Muscle of back (tissue), 13 donors: ENCODE data around the gene CLEC19A. TPM values are rescaled to one million over a fixed set of nuclear protein-coding genes. Genes with fewer than 3 reads are reported as not detected.
A peak's percentile ranks its signal among the peaks of the same experiment; 100 is the strongest.

Experiments used
- DNase-seq, 3 donors: peaks; one replicate each; pipeline versions ENCODE4 v3.0.0 to v3.0.0-alpha.2; 2013
- long read RNA-seq, 9 donors: transcript quantifications; one replicate each; lab custom pipeline, GENCODE V29; 2026
- polyA plus RNA-seq, 10 donors: library from polyadenylated mRNA; unstranded; fragments of 120-200 nt; gene quantifications; one replicate each; pipeline ENCODE4 v1.2.1, GENCODE V29; 2013; ENCODE audit not compliant: insufficient read length in 10 of 10

CLEC19A gene
- under 1 TPM in 6 of 10 donors, not detected in 4; 0.05 to 0.21 (median 0.13) TPM for polyA plus RNA-seq
- long read RNA-seq, donor 1, result 0 reads
- long read RNA-seq, donor 2, result 0 reads
- long read RNA-seq, donor 3, result 0 reads
- long read RNA-seq, donor 4, result 0 reads
- long read RNA-seq, donor 5, result 0 reads
- long read RNA-seq, donor 6, result 0 reads
- long read RNA-seq, donor 7, result 0 reads
- long read RNA-seq, donor 8, result 0 reads
- long read RNA-seq, donor 9, result 0 reads

DNA sequence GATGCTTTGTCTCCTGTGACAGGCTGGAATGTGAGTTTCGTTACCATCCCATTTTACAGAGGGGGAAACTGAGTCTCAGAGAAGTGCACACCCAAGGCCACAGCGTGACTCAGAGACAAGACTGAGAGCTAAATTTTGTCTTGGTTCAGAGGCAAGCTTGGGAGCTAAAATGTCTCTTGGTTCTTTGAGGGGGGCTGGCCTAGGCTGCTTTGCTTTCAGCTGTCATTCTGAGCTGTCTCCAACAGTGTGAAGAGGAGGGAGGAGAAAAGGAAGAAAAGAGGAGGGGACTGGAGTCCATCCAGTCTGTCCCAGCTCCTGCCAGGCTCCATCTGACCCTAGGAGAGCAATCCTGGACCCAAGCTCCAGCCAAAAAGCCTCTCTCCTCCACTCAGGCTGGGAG is at the start of gene CLEC19A:
TSS of gene CLEC19A (plus strand) at position 301 of the 400 bp plus-strand sequence. CDS start 121 bp downstream, outside the sequence.
- no peak for DNase-seq

DNA sequence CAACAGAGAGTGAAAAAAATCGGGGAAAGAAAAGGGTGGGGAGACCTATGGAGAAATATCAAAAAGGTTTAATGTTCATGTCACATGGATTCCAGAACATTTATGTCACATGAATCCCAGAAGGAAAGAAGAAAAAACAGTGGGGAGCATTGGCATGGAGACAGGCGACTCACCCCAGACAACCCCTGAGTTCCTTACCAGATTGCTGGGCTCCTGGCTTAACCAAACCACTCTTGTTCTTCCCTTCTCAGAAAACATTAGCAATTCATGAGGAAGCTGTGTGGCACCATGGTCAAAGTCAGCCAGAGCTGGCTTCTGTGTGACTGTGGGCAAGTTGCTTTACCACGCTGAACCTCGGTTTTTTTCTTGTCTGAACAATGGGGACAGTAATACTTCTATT is 49.6 kb upstream of the CLEC19A start:
- DNase-seq, result no peak

DNA sequence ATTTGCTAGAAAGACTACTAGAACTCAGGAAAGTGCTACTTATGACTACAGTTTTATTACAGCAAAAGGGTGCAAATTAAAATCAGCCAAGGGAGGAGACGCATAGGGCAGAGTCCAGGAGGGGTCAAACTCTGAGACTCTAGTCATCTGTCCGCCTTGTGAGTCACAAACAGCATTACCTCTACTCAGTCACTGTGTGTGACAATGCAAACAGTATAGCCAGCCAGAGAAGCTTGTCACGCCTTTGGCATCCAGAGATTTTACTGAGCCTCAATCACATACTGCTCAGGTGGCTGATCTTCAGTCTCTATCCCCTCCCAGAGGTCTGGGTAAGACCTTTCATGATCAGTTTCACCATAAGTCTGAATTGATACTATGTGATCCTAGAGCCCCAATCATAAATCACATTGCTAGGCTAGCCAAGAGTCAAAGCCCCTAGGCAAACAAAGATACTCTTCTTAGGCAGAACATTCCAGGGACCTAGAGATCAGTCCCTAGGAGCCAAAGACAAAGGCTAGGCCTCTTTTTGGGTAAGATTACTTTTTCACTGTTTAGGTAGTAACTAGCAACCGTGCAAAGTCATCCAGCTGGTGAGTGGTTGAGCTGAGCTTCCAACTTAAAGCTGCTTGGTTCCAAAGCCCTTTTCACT is 48.8 kb upstream of the CLEC19A start:
- no peak for DNase-seq

DNA sequence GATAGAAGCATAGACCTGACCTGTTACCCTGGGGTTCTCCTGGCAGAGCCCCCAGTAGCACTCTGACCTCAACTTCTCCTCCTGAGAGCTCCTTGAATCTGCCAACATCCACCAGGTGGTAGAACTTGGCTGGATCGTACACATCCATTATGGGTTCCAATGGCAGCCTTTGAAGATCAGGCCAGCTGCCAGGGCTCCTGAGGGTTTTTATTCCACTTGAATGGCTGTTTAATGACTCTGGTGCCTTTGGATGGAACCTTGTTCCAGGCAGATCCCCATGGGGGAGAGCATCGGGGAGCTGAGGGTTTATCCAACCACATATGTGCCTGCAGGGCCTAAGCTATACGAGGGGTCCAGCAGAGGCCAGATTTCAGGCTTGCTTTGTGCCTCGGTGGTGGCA is 47.1 kb upstream of the CLEC19A start:
- no peak for DNase-seq

DNA sequence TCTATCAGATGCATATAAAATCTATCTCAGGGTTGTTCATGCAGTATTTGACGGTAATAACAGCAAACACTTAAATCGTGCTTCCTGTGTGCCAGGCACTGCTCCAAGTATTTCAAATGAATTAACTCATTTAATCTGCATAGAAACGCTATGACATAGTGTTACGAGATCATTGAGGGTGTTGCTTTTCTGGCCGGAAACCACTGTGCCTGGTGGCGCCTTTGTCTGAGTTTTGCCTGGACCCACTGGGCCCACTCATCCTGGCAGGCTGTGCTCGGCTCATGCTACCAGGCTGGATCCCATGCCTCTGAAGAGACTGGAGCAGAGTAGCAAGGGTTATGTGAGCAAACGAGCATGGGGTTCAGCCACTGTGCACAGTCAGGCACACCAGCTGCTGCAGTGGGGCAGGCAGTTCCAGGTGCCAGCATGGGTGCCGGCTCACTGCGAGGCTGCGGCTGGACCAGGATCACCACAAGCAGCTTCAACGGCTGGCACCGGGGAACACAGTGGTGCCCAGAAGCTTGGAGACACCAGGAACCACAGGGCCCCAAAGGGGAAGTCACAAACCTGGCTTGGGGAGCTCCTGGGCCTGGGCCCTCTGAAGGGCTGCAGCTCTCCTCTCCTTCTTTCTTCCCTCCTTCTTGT is 45.9 kb upstream of the CLEC19A start:
- DNase-seq, result no peak

DNA sequence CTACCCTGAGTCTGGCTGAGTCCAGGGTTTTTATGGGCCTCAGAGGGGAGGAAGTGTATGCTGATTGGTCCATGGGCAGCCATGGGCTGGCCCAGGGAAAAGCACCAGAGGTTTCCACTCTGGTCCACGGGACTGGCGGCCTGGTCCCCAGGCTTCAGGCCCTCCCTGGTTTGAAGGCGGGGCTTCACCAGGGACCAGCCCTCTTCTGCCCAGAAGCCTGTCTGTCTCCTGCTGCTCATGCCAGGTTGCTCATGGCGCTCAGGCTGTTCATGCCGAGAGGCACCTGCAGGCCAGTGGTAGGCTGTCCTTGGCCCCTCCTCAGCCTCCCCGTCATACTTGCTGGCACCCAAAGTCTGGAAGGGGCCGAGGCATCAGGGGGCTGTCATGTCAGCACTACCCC is 45.0 kb upstream of the CLEC19A start:
- DNase-seq, result no peak

DNA sequence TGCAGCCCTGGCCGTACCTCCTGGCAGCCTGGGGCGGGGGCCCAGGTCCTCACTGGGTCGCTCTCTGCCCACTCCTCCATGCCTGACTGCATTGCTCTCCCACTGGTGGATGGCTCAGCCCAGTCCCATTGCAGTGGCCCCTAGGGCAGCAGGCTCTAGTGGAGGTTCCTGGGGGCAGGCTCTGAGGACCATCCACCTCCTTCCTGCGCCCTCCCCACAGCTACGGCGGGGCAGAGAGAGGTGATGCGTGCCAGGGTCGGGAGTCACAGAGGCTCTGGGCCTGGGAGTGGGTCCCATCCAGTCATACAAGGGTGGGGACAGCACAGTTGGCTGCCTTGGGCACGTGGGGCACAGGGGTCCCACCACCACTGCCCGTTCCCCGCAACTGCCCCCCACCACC is 44.0 kb upstream of the CLEC19A start:
- DNase-seq, result no peak

DNA sequence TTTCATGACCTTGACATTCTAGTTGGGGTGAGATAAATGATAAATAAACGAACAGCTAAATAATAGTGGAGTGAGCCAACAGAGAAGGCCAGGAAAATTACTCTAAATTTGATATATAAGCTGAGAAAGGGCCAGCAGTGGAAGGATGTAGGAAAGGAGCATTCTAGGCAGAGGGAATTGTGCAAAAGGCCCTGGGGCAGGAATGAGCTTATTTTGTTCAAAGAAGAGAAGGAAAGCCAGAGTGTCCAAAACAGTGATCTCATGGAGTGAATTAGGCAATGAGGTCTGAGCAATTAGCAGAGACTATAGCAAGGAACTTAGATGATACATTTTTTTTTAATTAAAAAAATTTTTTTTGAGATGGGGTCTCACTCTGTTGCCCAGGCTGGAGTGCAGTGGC is 43.3 kb upstream of the CLEC19A start:
- no peak for DNase-seq

DNA sequence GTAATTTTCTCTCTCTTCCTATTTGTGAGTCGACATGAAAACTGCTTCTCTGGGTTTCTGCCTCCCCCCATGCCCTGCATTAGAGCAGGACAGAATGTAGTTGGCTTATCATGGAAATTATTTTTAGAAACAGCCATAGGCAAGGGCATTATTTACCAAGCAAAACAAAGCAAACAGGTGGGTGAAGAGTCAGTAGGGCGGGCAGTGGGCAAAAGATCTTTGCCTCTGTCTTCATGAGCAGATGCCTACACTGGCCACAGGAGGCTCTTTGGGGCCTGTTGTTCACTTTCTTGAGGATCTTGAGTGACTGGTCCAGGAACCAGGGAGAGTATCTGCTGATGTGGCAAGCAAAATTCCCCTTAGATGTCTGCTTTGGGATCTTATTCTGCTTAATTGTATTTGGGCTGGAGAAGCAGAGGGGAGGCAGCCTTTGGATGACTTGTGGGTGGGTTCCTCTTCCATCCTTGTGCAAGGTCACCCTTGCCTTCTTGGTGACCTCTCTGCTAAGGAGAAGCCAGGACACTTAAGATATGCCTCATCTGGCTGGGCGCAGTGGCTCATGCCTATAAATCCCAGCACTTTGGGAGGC is 42.5 kb upstream of the CLEC19A start:
- no peak for DNase-seq

DNA sequence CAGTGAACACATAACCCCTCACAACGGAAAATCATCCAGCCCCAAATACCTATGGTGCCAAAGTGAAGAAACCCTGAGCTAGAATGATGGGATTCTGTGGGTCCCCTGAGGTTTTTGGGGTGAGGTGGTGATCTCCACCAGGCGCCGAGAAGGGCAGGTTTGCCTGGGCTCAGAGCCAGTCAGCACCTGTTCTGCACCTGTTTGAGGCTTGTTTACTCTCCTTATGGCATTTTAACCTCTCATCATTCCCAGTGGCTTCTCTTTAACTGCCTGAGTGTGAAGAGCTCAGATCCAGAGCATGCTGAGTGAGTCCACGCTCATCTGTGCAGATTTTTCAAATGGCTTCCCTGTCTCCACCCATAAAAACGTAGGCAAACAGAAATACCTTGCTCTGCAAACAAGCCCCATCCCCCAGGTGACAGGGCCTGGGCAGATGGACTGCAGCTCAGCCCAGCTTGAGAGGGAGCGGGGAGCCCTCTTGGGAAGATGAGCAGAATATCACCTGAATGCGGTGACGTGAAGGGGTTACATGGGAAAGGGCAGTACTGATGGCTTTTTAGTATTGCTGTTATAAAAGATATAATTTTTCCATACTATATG is 40.1 kb upstream of the CLEC19A start:
- no peak for DNase-seq

DNA sequence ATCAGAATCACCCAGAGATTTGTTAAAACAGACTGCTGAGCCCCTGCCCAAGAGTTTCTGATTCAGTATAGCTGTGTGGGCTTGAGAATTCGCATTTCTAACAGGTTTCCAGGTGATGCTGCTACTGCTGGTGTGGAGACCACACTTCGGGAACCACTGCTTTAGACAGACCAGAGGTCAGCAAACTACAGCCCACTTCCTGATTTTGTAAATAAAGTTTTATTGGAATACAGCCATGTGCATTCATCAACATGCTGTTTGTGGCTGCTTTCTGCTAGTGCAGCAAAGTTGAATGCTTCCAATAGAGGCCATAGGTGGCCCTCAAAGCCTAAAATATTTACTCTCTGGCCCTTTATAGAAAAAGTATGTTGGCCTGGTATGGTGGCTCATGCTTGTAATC is 32.6 kb upstream of the CLEC19A start:
- DNase-seq, result no peak

DNA sequence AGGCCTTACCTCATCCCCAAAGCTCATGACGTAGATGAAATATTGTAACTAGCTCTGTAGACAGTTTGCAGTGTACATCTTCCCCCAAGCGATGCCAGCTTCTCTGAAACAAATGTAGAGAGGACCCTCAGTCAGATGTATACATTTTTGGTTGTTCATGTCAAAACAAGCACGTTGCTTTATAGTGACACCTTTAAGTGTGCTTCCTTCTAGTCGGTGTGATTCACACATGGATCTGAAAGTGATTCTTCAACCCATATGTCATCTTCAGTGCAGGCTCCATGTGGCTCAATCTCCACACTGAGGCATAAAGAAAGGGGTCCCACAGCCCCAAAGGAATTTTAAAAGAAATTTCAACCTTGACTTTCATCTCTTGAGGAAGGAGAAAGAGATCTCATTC is 30.9 kb upstream of the CLEC19A start:
- DNase-seq, result no peak

DNA sequence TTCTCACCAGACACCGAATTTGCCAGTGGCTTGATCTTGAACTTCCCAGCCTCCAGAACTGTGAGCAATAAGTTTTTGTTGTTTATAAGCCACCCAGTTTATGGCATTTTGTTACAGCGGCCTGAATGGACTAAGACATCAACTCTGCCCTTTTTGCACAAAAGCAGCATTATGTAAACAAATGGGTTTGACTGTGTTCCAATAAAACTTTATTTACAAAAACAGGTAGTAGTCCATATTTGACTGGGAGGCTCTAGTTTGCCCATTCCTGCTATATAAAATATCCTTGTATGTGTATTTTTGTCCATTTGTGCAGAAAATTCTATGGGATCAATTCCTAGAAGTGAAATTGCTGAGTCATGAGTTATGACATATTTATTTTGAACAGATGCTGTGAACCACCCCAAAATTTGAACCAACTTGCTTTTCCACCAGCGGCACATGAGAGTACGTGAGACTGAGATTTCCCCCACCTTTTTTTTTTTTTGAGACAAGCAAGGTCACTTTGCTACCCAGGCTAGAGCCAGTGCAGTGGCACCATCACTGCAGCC is 21.3 kb upstream of the CLEC19A start:
- DNase-seq, result no peak

DNA sequence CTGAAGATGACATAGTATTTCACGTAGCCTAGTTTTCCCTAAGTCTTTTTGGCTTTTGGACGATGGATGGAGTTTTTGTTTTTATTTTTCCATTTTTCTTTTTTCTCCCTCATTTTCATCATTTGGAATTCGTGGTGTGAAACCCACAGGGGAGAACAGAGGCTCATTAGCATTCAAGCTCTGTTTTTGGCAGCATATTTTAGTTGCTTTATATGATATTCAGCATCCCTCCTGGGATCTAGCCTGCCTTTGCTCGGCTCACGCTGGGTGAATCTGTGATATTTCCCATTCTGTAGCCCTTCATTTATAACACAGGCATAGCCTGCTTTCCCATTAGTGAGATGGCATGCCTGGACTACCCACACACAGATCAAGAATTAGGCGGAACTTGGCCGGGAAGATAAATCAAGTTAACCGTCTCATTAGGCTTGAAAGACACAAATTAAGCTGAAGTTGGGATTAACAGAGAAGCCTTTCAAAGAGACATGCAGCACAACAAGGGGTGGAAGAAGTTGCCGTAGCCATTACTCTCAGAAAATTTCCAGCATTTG is 20.1 kb upstream of the CLEC19A start:
- DNase-seq, result no peak

DNA sequence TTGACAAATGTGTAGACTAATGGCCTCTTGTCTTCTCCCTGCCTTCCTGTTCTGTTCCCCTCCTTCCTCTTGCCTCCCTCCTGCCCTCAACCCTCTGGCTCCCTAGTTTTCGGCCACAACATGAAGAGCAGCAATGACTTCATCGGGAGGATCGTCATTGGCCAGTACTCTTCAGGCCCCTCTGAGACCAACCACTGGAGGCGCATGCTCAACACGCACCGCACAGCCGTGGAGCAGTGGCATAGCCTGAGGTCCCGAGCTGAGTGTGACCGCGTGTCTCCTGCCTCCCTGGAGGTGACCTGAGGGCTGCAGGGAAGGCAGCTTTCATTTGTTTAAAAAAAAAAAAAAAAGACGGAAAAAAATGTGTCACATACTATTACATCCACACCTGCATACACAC is 18.8 kb upstream of the CLEC19A start:
- no peak for DNase-seq

DNA sequence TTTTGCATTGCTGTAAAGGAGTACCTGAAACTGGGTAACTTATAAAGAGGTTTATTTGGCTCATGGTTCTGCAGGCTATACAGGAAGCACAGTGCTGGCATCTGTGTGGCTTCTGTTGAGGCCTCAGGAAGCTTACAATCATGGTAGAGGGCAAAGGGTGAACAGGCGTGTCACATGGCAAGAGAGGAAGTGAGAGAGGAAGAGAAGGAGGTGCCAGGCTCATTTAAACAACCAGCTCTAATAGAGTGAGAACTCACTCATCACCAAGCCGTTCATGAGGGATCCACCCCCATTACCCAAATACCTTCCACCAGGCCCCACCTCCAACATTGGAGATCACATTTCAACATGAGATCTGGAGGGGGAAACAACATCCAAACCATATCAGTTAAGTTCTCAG is 16.4 kb upstream of the CLEC19A start:
- no peak for DNase-seq

DNA sequence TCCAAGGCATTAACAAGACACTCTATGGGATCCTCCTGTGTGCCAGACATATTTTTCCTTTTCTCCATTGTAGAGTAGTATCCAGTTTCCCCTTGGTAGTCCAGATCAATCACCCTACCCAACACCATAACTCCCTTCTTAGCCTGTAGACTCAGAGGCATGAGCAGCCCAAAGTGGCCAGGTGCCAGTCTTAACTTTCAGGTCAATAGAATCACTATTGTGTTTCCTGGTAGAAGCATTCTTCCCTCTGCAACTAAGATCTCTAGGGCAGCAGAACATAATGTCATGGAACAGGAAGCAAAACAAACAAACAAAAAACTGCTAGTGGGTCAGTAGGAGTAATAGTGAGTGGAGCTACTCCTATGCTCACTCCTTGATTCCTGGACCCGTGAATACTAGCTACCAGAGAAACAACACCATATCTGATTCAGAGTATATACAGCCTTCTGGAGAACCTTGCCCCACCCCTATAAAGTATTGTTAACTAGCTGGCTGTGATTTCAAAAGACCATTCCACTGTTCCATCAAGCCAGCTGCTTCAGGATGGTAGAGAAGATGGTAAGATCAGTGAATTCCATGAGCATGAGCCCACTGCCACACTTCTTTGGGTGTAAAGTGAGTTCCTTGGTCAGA is 11.2 kb upstream of the CLEC19A start:
- DNase-seq, result no peak

DNA sequence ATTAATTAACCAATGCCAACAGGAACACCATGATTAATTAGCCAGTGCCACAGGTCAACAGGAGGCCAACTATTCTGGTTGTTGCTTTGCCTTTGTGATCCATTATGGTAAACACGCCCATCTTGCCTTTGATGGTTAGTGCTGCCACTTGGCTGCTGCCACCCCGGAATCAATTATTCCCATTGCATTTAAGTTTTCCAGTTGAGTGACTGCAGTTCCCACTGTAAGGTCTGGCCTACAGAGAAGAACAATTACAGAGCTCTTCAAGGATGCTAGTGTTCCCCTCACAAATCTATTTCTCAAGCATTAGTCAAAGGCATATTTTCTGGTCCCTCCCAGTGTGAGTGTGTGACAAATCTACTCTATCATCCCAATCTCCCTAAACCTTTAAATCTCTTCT is 7.1 kb upstream of the CLEC19A start:
- DNase-seq, result no peak

DNA sequence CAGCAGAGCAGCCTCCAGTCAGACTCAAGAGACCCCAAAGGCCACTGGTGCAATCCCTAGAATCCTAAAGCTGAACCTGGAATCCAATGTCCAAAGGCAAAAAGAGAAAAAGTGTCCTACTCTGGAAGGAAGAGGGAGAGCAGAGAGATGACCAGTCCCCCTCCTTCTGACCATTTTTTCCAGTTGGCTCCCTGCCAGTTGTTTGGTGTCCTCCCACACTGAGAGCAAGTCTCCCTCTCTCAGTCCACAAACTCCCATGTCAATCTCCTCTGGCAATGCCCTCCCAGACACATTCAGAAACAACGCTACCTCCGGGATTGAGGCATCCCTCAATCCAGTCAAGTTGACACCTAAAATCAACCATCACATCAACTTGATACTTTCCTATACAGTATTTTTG is 4.3 kb upstream of the CLEC19A start:
- no peak for DNase-seq

DNA sequence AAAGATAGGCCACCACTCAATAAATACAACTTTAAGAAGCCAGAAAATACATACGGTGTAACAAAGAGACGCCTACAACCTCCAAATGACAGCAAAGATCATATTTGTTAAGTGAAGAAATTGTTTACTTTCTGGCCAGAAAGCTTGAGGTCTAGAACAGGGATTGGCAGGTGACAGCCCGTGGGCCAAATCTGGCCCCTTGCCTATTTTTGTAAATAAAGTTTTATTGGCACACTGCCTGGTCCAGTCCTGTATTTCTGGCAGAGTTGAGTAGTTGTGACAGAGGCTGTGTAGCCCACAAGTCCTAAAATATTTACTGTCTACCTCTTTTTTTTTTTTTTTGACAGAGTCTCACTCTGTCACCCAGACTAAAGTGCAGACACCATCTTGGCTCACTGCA is 3.4 kb upstream of the CLEC19A start:
- DNase-seq, result no peak

DNA sequence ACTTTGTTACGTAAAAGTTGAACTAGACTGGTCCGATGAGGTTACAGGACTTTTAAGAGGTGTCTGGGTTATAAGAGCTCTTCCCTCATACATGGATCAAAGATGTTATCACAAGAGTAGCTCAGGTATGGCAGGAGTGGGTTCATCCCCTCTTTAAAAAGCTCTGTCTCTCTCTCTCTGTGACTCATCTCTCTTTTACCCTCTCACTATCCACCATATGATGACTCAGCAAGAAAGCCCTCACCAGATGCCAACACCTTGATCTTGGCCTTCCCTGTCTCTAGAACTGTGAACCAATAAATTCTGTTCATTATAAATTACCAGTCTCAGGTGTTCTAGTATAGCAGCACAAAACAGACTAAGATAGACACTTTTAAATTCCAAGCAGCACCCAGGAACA is 1.9 kb upstream of the CLEC19A start:
- DNase-seq, result no peak

DNA sequence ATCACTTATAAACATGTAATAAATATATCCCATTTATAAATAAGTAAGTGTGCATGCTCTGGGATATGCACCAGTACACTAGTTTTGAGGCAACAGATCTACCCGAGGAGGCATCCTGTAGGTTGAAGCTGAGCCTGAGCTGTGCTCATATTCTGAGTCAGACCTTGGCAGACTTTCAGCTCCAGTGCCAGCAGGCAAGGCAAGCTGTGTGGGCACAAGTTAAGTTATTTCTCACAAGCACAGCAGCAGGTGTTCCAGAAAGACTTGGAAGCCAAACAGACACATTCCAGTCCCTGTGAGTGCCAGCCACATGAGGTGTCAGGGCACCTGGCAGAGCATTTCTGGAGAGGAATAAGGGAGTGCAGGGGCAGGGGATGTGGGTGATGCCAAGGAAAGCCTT is 1.3 kb upstream of the CLEC19A start:
- peak; percentile 28 to 40 (median 37) for DNase-seq
